ENCODE measurements around the gene SKIC3. TPM values are rescaled to one million over a fixed set of nuclear protein-coding genes. Genes with fewer than 3 reads are reported as not detected.
A peak's percentile ranks its signal among the peaks of the same experiment; 100 is the strongest.

Gene SKIC3
- total and polyA plus RNA-seq, 7 donors = 7.2 to 103 (median 55.8) TPM

- Histone ChIP-seq H3K27ac (peak overlapping the region; percentile 81 to 93 (median 90)), H3K27me3 (no peaks in the 10 kb centered on the region), H3K4me3 (peak overlapping the region; percentile 59 to 90 (median 74)), H3K4me1 (peaks cover 0 to 28% (median 20%) of the 10 kb centered on the region in 4 donors), H3K9me3 (no peaks in the 10 kb centered on the region), H3K36me3 (peaks cover 0 to under 1% (median 0%) of the 10 kb centered on the region in 4 donors)
- 0% methylated on average over 9 of the region's 9 CpGs for WGBS, 2 donors
- intact Hi-C loops (cut with DNase I) = loop anchor here (5.0 to 10.0 kb wide), 3 partner anchors 92 to 409 kb away; partner anchors contain the start of genes ELL2 and RFESD
- no peak for TF ChIP-seq POLR2AphosphoS5 (IDR thresholded peaks at IDR 0.05)
- no peak for TF ChIP-seq CTCF (IDR thresholded peaks at IDR 0.05)
- no peak for TF ChIP-seq EP300 (IDR thresholded peaks at IDR 0.05)
- no peak for TF ChIP-seq POLR2A (IDR thresholded peaks at IDR 0.05)
- DNase-seq = no peak
Observed at GRCh38 chr5:95555553-95555952, 776 bp upstream of the SKIC3 start.

DNA sequence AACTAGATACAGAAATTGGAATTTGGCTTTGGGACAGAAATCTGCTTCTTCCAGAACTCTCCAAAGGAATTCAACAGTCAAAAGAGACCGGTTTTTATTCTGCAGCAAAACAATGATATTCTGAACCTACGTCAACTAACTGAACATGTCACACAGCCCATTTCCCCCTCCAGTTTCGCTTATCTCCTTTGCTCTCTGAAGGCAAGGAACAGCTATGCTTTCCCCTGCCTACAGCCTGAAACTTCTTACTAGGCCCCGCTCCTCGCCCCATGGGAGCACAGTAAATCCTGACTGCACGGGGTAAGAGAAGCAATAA lies 488 bp downstream of the SKIC3 start:
- Histone ChIP-seq H3K36me3 (peaks cover 0 to 13% (median 4%) of the 10 kb centered on the region in 4 donors), H3K4me3 (peak overlapping the region; percentile 59 to 90 (median 74)), H3K9me3 (no peaks in the 10 kb centered on the region), H3K27me3 (no peaks in the 10 kb centered on the region), H3K27ac (peak overlapping the region; percentile 81 to 93 (median 90)), H3K4me1 (peaks cover 0 to 28% (median 20%) of the 10 kb centered on the region in 4 donors)
- intact Hi-C loops (cut with DNase I) = loop anchor here (10.0 kb wide), 2 partner anchors 291 to 411 kb away; partner anchors contain the start of gene ELL2
- no peak for DNase-seq
- TF ChIP-seq POLR2A (IDR thresholded peaks at IDR 0.05) (no peak), CTCF (IDR thresholded peaks at IDR 0.05) (no peak), EP300 (IDR thresholded peaks at IDR 0.05) (no peak), POLR2AphosphoS5 (IDR thresholded peaks at IDR 0.05) (no peak)
- WGBS, 2 donors = 0 to 1% methylated on average over 6 of the region's 6 CpGs

GRCh38 chr5:95549030-95549429 lies 5.7 kb downstream of the SKIC3 start:
- intact Hi-C loops (cut with DNase I) = no loop called here
- no peak for DNase-seq
- TF ChIP-seq CTCF (IDR thresholded peaks at IDR 0.05) (no peak), POLR2AphosphoS5 (IDR thresholded peaks at IDR 0.05) (no peak), POLR2A (IDR thresholded peaks at IDR 0.05) (no peak), EP300 (IDR thresholded peaks at IDR 0.05) (no peak)
- no peaks in the 10 kb centered on the region for H3K9me3 ChIP-seq
- no peak overlapping the region for H3K27ac ChIP-seq
- H3K4me3 ChIP-seq = no peak overlapping the region
- peaks cover 0 to 56% (median 11%) of the 10 kb centered on the region in 4 donors for H3K36me3 ChIP-seq
- H3K27me3 ChIP-seq = no peaks in the 10 kb centered on the region
- peaks cover 0 to 20% (median 10%) of the 10 kb centered on the region in 4 donors for H3K4me1 ChIP-seq

DNA sequence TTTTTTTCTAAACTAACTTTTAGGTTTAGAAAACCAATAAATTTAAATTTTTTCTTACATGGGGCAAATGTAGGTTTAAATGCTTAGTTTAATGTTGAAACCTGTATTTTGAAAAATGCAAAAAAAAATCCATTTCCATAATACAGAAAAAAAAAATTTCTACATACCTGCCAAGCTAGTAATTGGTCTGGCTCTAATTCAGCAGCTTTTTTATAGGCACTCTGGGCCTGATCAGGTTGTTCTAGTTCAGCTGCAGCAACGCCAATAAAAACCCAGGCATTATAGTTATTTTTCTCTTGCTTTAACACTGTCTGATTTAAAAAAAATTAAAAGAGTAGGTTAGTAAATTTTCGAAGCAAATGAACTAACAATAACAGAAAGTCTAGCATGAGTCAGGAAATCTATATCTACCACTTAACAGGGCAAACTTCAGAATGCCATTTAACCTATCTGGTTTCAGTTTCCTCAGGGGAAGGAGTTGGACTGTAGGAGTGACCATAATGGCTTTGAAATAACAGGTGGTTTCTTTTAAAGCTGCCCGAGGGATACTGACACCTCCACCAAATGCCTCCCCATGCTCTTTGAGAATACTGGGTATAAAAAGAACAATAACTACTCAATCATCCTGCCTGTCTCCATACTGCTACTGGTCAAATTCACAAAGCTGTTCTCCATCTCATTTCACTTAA lies 11.6 kb downstream of the SKIC3 start:
- H3K36me3 ChIP-seq = peaks cover 0 to 80% (median 16%) of the 10 kb centered on the region in 4 donors
- intact Hi-C loops (cut with DNase I) = no loop called here
- H3K27me3 ChIP-seq = no peaks in the 10 kb centered on the region
- H3K4me1 ChIP-seq = peaks cover 0 to 14% (median 4%) of the 10 kb centered on the region in 4 donors
- H3K9me3 ChIP-seq = no peaks in the 10 kb centered on the region
- peak overlapping the region in 1 of 4 donors; percentile 38 for H3K27ac ChIP-seq
- no peak overlapping the region for H3K4me3 ChIP-seq
- DNase-seq = no peak
- TF ChIP-seq CTCF (IDR thresholded peaks at IDR 0.05) = no peak
- no peak for TF ChIP-seq EP300 (IDR thresholded peaks at IDR 0.05)
- no peak for TF ChIP-seq POLR2A (IDR thresholded peaks at IDR 0.05)
- no peak for TF ChIP-seq POLR2AphosphoS5 (IDR thresholded peaks at IDR 0.05)
- WGBS, 2 donors = 15 to 52% methylated on average over 3 of the region's 3 CpGs

Data from sigmoid colon (tissue), 7 donors.